Erythroblast (primary cell): ENCODE results near the gene SGK1.

Source experiments
- GATA1 ChIP-seq: IDR thresholded peaks from 2 replicates; pipeline ENCODE4 v1.6.1; 2011; ENCODE audit warnings: low read depth, mild to moderate bottlenecking, control low read depth, low read length, moderate library complexity
- POLR2A ChIP-seq: IDR thresholded peaks from 2 replicates; pipeline ENCODE4 v1.6.1; 2011; ENCODE audit warnings: mild to moderate bottlenecking, low read length

DNA sequence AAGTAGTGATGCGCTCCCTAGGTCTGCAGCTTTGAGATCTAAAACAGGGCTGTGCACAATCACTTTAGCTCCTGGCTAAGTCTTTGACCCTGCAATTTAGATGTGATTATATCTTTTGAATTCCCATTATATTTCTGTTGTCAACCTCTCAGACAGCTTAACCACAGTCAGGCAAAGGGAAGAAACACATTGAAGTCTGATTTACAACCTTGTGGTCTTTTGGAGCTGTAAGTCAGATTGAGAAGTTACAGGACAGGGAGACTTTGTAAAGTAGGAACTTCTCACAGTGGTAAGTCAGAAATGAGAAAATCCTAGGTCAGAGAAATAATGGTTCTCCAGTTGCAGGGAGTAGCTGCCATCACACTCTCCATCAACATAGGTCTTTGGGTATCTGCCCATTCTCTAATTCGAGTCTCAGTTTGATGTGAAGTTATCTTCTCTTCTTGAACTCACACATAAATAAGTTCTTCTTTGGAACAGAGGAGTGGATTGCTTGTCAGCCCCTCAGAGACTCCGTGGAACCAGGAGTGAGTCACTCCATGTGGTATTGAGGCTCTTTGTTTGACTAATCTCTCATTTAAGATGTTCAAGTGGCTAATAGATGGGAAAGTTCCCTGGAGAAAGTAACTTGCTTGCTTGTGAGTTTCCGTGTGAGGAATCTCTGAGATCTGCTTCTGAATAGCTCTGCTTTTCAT lies 35.0 kb upstream of the SGK1 start:
- TF ChIP-seq POLR2A (no peak), GATA1 (no peak)
